HG03045 (cell line): ENCODE data around the gene STK24.

Experiments
- ATAC-seq: cut with Tn5 transposase; IDR thresholded peaks from one replicate; pipeline ENCODE4 v1.9.1; 2021; ENCODE audit warnings: mild to moderate bottlenecking, moderate library complexity; ENCODE audit not compliant: unreplicated experiment

STK24 gene

DNA sequence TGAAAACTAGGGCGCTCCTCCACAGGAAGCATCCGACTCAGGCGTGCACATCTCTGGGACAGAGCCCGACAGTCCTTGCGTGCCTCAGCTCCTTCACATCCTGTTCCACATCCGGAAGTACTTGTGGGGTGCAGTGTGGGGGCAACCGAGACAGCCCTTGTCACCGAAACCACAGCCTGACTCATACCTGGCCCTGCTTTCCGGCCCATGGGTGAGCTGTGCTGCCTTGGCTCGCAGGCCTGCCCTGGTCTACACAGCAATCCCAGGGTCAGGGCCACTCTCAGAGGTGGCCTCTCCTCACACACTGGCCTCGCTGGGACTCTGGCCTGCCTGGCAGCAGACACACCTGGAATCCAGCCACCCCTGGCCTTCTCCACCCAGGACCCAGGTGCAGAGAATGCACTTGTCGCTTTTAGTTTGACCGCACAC lies 100.4 kb downstream of the STK24 start:
- peak; percentile 96 for ATAC-seq

DNA sequence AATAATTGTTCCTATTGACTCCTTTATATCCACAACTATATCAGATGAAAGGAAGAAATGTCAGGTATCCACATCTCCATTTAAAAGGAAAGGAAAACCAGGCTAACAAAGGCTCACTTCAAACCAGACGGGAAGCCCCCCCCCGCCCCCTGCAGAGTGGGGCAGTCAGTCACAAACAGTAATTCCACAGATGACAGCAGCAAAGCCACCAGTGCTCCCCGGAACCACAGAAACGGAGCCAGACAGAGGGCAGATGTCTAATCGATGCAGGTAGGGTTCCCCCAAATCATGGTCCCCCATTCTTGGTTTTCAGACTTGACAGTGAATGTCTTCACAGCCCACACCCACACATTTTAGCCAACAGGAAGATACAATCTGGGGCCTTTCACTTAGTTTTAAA lies 100.8 kb downstream of the STK24 start:
- ATAC-seq = peak; percentile 24

DNA sequence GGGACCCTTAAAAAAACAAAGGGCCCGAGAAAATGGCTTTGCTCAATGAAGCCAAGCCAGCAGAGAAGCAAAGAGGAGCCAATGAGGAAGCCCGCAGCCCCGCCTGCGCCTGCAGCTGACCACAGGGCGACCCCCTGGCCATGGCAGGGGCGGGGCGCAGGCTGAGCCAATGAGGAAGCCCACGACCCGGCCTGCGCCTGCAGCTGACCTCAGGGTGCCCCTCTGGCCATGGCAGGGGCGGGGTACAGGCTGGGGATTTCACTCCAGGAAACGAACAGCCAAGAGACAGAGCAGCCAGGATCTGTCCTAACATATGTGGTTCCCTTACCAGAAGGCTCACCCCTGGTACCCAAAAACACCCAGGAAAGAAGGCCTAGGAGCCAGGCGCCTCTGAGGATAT lies 101.4 kb downstream of the STK24 start:
- ATAC-seq = no peak

DNA sequence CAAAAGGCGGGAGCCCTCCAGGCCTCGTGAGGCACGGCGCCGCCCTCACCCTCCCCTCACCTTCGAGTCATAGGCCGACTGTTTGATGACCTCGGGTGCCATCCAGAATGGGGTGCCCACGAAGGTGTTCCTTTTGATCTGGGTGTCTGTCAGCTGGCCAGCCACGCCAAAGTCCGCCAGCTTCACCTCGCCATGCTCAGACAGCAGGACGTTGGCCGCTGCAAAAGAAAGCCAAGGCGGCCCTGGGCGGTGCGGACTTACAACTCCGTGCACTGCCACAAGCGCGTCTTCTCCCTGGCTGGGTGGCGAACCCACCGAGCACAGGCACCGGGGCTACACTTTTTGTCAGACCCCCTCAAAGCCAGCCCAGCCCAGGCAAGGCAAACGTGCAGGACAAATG lies 102.1 kb downstream of the STK24 start:
- ATAC-seq = no peak

DNA sequence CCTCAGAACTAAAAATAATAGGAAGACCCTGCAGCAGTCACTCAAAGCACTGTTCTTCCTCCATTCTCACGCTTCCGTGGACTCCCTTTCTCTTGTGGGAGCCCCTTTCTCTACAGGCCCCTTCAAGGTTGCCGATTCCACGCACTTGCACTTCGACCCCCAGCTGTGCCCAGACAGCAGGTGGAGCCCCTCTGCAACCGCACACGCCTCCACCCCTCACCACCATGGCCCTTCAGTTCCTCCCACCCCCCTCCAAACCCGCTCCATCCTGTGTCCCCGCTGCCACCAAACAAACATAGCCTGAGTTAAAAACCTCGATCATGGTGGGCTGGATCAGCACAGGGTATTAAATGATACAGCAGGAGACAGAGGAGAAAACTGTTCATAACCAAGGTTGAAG lies 102.6 kb downstream of the STK24 start:
- no peak for ATAC-seq

DNA sequence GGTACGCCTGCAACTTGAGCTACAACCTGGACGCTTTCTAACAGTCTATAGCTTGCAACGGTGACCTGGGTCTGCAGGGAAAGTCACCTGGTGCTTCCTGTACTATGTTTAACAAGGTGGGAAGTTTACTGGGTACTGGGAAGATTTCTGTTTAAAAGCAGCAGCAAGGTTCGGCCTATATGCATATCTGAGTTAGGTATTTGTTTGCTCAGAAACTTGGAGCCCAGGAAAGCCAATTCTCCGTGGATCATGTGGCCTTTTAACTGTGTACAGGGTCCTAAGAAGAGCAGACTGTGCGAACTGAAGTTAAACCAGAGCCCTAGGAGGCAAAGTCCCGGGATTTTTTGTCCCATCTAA lies 103.1 kb downstream of the STK24 start:
- ATAC-seq = no peak

DNA sequence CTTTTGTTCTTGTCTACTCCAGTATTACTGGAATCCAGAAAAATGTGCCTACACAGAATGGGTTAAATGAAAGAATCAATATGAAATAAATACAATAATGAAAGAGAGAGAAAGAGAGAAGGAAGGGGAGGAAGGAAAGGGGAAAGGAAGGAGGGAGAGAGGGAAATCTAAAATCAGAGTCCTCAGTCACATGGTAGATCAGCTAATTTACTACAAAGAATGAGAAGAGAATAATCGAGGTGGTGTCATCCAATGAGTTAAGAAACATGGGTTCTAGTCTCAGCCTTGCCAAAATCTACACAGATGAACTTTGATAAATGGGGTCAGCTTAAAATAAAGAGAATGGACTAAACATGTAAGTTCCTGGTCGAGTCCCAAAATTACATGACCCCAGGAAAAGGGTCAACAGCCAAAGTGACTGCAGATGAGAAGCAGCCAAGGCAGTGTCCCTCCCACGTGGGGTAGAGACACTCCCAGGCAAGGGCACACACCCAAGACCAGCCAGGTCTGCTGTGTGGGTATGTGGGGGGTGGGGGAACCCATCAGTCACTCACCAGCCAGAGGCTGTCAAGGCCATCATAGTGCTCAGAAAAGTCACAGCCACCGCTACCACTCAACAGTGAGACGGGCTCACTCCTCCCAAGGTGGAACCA lies 103.6 kb downstream of the STK24 start:
- ATAC-seq = no peak

DNA sequence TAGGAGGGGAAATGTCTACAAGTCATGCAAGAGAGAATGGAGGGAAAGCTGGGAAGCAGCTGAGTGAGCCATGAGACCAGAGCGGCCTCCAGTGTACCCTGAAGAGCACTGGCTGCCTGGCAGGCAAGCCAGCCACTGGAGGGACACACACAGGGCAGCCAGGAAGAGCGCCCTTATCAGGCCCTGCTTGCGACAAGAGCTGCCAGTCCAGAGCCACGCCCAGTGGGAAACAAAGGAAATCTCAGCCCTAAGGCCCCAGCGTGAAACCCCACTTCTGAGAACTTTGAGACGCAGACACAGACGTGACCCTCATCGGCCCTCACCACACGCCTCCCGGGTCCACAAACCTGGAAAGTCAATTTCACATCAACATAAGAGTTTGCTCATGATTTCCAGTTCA lies 105.0 kb downstream of the STK24 start:
- no peak for ATAC-seq

DNA sequence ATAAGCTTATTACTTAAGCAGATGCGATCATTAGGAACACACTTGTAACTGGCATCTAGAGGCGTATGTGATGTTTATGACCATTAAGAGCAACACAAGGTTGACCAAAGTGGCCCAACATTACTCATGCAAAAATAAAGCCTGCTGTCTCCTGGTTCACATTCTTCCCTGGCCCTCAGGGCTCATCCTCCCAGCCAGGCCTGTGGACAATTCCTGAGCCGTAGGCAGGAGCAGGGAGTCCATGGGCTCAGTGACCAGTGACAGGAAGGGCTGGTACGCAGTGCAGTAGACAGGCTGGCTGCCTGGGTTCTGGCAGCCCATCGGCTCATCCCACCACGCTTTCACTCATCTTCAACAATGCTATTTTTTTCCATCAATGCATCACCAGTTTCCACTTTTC lies 106.0 kb downstream of the STK24 start:
- ATAC-seq = no peak

DNA sequence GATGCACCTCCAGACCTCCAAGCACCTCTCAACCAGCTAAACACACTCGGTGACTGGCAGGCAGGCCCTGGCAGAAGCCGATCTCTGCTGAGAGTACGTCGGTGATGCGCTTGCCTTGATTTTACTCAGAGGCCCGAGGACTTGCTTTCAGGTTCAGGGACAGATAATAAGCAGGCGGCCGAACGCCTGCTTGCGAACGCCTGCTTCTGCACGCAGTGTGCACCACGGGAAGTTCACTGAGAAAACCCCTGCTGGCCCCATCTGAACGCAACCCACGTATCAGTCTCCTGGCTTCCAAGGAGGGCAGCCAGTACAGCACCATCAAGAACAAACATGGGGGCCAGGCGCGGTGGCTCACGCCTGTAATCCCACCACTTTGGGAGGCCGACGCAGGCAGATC lies 108.0 kb downstream of the STK24 start:
- ATAC-seq = no peak

DNA sequence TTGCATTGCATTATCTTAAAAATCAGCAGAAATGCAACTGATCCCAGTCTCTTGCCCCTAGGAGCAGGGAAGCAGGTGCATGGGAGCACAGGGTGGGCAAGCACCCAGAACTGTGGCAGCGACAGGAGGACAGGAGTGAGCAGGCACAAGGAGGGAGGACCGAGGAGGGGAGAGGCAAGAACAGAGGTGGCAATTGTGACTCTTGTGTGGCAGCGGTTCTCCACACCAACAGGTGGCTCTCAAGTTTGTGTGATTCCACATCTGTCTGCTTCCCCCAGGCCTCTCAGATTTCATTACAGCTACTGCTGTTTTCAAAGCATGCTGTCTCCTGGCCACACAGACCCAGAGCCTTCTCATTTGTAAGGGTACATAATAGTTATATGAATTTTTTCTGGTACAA lies 108.5 kb downstream of the STK24 start:
- no peak for ATAC-seq

DNA sequence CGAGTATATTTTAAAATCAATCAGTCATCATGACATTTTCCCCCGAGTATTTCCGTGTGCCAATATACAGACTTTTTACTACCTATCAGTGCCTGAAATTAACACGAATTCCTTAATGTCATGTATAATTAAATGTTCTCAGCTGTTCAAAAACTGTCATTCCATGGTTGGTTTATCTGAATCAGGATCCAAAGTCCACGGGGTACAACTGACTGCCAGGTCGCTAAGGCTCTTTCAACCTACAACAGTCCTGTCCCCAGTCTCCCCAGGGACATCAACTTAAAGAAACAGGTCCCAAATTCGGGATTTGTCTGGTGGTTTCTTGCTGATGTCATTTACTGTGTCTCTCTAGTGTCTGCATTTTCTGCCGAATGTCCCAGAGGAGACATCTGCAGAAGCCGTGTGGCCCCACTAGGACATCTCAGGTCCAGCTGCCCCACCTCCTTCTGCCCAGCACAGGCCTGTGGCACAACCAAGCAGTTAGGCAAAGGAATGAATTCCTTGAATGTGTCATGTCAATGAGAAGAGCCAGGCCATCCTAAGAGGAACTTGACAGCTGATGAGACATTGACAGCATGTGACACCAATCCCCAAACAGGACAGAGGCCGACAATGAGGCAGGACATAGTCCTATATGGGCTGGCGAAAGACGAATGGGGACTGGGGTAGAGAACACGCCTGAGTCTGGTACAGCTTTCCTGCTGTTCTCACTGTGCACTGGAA lies 109.5 kb downstream of the STK24 start:
- no peak for ATAC-seq

DNA sequence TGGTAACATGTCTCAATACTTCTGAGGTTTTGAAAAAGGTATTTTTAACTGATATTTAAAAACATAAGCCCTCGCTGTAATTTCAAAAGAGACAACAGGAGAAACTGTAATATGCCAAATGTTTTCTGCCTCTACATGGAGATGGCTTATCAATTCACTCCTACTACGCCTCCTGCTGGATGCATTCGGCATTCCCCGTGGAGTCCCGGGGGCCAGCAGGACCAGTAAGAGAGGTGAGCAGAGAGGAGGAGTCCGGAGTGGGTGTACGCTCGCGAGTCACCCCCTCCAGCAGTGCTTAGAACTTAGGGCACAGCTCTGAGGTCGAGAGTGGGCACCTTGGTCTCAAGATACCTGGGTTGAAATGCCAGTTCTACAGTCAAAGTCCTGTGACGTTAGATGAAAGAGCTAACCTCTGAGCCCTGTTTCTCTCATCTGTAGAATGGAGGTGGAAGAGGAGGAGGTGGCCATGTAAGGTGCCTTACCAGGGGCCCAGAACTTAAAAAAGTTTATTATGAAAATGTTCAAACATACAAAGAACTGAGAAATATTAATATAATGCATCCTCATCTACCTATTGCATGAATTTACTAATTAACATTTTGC lies 110.2 kb downstream of the STK24 start:
- no peak for ATAC-seq

DNA sequence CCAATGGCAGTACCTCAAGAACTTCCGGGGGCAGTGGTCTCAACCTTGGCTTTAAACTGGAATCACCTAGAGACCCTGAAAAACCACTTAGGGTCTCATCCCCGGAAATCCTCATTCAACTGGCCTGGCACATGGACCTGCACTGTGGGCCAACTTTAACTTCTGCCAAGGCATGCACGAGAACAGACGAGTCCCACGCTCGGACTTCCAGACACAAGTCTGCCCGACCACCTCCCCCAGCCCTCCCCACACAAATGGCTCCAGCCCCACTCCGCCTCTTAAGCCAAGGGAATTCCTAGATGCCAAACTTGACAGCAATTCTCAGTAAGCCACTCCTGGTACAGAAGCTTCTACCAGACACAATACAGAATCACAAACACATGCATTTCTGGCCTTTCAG lies 114.0 kb downstream of the STK24 start:
- no peak for ATAC-seq

DNA sequence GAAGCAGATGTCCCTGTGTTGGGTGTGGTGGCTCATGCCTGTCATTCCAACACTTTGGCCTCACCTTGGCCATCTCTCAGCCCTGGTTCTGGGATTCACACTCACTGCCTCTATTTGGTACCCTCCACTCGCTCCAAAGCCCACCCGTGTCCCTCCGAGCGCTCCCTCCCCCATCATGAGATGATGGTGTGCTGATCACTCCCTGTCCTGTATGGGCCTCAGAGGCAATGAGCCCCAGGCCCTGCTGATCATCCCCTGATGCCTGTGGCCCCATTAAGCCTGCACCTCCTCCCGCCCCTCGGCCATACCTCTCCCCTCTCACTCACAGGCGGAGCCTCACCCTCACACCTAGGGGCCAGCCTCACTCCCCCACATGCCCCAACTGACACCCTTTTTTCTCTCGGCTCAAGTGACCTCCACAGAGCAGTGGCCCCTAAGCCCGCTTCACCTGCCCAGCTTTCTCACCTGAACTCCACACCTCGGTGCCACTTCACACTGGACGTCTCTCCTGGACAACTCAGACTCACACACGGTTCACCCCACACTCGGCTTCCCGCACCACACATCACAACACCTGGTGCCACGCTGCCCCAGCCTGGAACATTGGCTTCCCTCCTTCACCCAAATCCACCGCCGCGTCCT lies 114.5 kb downstream of the STK24 start:
- ATAC-seq = no peak

DNA sequence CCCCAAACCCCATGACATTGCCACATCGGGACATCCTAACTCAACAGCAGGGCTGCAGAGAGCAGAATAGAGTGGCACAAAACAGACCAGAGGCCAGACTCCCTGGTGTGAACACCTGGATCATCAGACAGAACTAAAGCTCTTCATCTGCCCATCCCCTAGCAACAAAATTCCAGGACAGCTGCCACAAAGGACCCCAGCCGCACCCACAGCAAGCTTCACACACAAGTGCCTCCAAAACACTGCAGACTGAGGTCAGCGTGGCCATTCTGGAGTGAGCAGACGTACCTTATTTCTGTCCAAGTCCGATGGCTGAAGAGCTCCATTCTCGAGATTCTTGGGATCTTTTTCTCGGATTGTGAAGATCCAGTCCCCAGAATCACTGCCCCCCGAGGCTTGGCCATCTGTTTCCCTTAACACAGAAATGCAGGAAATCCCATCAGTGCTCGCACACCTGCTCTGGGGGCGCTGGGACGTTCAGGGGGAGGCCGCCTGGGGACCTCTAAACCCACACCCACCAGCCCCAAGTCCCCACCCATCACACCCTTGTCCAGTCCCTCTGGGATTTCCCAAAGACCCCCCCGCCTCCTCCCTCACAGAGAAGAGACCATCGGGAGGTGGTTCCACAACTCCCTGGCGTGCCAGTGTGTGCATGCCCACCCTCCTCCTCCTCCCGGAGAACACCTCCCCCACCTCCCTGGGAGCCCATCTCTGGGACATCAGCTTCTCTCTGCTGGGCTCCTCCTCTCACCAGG lies 115.2 kb downstream of the STK24 start:
- no peak for ATAC-seq

DNA sequence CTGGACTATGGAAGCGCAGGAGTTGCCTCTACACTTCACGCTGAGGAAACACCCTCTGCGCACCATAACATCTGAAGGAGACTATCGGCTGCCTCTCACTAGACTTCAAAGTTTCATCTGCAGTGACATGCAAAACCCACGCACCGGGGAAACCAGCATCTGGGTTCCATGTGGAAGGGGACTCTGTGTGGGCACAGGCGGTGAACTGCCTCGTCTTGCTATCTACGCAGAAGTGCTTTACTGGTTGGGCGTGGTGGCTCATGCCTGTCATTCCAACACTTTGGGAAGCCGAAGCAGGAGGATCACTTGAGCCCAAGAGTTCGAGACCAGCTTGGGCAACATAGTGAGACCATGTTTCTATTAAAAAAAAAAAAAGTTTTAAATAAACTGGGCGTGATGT lies 116.4 kb downstream of the STK24 start:
- ATAC-seq = no peak

DNA sequence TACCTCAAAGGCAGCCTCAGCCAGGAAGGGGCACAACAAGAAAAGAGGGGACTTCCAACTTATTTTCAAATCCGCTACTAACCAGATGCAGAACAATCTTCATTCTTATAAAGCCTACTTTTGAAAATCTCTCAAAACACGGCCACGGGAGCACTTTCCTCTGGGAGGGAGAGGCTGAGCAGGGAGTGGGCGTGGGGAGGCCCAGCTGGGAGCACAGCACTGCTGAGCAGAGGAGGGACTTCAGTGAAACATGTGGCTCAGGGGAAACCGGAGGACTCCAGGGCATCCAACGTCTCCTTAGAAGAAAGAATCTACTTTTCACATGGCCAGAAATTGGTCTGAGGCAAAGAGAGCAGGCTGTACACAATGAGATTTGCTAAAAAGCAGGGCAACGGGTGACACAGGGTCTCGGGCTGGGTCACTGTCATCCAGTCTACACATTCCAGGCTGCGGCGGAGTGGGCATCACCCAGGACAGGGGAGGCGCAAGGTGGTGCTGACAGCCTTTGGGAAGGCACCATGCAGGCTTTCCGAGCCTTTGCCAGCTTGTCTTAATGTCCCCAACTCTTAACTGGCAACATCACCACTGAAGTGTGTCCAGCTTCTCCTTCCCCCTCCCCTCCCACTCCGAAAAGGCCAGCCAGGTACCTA lies 117.1 kb downstream of the STK24 start:
- no peak for ATAC-seq

DNA sequence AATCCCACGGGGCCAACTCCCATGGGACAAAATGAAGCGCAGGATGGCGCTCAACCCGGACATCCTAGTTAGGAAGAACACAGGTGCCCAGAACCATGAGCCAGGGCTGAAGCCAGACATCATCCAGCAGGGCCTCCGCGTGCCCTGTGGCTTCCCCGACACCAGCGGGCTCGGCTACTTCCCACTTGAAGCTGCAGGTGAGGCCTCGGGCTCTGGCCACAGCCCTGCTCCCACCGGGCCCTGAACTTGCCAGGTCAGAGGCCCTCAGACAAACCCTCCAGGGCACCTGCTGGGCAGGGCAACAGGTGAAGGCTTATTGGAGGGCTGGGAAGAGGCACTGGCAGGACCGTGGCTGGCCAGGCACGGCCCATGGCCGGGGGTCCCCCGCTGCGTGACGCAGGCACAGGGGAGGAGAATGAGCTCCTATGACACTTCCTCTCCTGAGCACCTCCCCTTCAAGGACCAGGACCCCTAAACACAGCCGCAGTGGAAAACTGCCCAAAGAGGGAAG lies 117.7 kb downstream of the STK24 start:
- ATAC-seq = no peak

DNA sequence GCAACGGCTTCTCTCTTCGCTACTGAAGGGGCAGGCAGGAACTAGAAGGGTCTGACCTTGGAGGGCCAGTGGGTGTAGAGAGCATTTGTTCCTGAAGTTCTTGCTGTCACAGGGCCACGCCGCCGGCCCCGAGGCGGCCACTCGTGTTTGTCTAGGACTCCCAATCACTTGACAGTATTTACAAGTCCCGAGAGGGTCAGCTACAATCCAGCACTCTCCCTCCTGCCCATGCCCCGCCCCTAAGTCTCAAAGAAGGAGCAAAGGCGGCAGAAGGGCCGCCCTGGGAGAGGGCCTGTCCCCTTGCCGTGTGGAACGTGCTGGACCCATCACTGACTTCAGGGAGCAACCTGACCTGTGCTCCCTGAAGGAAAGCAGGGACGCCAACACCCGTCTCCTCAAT lies 118.5 kb downstream of the STK24 start:
- ATAC-seq = no peak

DNA sequence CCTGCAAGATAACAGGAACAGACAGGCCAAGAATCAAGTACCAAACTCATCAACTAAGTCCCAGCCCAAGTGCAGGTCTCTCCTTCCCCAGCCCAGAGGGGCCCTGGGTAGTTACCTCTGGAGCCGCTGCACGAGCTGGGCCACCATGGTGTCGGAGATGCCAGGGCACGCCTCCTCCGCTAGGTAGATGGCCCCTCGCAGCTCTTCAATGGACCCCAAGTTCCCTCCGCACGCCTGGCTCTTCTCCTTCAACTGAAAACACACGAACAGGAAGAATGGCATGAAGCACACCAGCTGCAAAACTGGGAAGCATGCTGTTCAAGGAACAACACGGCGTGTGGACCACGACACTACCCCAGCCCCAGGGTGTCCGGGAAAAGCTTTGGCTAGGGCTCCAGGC lies 119.9 kb downstream of the STK24 start:
- ATAC-seq = no peak
